GM19372 (cell line): ENCODE data around the gene ROBO2.

Experiments used
- ATAC-seq: cut with Tn5 transposase; IDR thresholded peaks from one replicate; pipeline ENCODE4 v1.9.1; 2021; ENCODE audit warnings: mild to moderate bottlenecking, low read depth, moderate library complexity; ENCODE audit not compliant: unreplicated experiment

Gene ROBO2

GRCh38 chr3:77459926-77460325, 420.0 kb downstream of the ROBO2 start:
- ATAC-seq, result no peak

- ATAC-seq, result no peak
Observed at GRCh38 chr3:77460326-77460725, 420.4 kb downstream of the ROBO2 start.

DNA sequence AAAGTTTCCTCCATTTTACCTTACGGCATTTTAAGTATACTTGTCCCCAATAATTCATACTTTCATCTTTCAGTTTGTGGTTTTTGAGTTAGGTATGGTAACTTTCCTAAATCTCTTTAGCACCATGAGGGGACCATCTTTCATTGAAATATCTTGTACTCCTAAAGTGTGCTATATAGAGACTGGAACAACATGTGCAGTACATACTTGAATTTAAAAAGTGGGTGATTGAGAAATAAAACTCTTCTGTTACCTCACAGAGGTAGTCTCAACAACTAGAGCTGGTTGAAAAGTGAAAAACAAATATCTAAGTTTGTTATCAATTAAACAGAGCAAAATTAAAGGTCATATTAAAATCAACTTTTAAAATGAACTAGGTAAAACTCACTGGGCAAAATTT, 423.1 kb downstream of the ROBO2 start:
- no peak for ATAC-seq

DNA sequence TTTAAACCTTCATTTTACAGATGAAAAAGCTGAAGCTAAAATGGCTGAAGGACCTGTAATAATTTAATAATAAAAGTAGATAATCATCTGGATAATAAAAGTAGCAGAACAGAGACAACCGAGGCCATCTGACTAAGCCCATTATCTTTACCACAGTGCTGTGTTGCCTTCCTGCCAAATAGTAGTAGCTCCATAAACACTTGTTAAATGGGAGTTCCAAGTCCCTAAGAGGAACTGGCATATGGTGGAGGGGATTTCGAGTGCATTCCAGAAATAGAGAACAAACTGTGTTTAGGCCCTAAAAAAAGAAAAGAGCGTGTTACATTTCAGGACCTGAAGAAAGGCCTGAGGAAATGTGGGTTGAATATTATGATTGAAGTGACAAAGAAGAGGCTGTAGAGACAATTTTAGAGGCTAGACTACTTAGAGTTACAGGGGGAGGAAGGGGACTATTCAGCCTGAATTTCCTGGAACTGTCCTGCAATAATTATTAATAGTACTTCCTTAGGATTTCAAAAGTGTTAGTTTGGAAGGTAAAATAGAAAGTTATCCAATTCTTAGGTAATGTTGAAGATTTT, 424.3 kb downstream of the ROBO2 start:
- ATAC-seq, result no peak

DNA sequence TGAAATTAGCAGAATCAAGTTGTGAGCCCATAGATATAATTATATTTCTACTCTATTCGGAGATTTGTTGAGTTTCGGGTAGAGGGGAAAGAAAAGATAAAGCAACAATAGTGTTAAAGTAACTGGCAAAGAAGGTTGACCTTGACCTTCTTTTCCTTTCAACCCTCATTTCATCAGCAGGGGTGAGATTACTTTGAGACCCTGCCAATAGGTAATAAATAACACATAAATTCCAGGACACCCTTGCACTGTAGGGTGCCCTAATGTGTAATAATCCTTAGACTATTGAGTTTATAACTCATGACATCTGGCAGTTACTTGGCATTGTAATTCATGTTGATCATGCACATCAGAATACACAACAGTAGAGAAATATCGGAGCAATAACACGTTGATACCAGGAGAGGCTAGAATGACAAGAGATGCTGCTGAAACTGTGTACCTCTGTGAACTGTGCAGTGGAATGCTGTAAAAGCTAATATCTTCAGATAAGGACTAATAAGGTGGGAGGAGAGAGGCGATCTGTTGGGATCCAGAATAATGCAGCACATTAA, 426.7 kb downstream of the ROBO2 start:
- ATAC-seq, result no peak

GRCh38 chr3:77467702-77468625, 428.1 kb downstream of the ROBO2 start:
- ATAC-seq, result no peak

- ATAC-seq, result no peak
Observed at GRCh38 chr3:77468626-77469020, 428.7 kb downstream of the ROBO2 start.

- ATAC-seq, result no peak
Observed at GRCh38 chr3:77475507-77475906, 435.6 kb downstream of the ROBO2 start.

DNA sequence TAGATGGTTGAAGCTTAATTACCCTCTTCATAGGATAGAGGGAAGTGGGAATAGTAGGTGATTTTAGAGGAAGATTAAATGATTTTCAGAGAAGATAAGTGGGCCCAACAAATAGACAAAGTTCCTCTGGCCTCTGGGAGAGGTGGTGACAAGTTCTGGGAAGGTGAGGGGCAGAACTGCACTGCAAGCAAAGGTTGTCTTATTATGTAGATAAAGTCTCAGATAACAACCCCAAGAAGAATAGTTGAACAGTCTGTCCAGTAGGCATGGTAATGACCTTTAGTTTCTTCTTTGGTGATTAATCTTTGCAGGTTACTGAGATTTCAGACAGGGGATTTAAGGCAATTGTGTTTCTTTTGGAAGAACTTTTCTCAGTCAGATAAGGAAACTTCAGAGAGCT, 439.1 kb downstream of the ROBO2 start:
- ATAC-seq, result no peak

DNA sequence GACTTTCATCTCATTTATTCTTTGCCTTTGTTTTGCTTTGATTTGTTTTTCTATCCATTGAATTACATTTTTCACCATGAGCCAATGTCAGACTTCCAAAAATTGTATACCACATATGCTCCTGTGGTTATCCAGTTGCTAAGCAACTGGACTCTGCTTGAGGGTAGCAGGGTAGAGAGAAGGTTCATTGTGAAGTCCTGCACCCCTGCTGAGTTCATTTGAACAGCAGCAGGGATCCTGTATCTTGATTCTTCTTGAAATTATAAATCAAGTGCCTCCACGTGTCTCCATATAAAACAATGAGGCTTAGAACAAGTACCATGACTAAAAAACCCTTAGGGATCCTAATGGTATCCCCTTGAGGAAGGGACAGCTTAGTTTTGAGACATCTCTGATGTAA, 449.3 kb downstream of the ROBO2 start:
- ATAC-seq, result no peak

- ATAC-seq, result no peak
Observed at GRCh38 chr3:77491961-77492360, 452.1 kb downstream of the ROBO2 start.

- no peak for ATAC-seq
Observed at GRCh38 chr3:77500721-77501120, 460.8 kb downstream of the ROBO2 start.

DNA sequence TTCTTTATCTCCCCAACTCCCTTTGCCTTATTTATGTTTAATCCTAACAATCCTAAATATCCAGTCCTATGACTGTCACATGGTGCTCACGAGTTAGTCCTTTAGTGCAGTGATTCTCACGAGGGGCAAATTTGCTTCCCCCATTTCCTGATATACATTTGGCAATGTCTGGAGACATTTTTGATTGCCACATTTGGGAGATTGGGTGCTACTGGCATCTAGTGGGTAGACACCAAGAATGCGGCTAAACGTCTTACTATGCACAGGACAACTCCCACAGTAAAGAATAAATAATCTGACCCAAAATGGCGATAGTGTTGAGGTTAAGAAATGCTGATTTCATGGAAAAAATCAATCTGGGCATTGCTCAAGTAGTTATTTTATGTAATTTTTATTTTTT, 466.5 kb downstream of the ROBO2 start:
- ATAC-seq, result no peak

- no peak for ATAC-seq
Observed at GRCh38 chr3:77513542-77513941, 473.6 kb downstream of the ROBO2 start.

DNA sequence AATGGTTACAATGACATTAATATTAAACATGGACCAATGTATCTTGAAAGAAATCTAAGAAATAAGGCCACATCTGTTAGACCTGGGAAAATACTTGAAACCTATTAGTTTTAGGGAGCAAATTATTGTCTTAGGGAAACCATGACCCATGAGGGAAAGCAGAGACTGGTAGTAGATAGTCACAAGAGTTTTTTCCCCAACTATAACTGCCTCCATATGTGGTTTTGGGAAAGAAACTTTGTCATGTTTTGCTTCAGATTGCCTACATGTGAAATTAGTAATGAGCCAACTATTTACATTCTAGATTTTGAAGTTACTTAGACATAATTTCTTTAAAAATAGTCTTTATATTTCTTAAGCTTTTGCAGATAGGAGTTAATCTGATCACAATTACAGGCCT, 474.9 kb downstream of the ROBO2 start:
- no peak for ATAC-seq

DNA sequence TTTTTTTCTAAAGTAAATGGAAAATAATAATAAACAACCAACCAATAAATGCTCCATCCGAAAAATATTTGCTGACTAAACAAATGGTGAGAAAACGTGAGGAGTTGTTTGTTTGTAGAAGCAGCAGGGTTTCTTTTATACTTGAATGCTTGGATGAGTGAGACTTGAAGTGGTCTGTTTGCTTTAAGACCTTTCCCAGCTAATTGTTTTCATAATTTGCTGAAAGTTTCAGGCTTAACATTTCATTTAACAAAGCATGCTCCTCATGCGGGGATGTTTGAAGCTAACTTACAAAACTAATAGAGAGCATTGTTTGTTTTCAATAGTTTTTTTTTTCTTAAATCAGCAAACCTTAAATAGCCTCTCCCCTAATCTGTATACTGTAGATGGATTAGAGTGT, 484.6 kb downstream of the ROBO2 start:
- ATAC-seq, result no peak

DNA sequence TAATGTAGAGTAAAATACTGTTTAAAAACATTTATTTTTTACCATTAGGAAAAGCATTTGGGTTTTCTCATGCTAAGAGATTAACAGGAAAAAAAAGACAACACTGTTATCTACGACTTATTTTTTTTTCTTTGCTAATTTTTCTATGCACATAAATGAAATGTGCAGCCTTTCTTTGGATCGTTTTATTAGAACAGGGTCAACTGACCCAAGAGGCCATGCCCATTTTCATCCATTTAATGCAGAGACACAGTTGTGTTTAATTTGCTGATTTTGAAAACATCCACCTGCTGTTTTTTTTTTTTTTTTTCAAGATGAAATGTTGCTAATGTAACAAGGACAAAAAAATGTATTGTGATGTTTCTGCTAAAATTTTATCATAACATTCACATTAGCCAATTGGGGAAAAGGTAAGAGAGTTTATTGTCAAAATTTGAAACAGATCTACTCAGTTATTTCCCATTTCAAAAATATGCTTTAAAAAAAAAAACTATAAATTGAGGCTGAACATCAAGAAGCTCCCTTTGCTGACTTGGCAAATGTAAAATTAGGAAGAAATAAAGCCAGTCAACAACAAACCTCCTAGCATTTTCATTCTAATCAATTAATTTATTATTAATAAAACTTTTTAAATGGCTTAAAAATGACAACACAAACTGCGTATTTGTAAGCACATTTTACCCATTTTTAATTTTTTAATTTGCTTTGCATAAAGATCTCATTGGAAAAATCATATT, 485.2 kb downstream of the ROBO2 start:
- no peak for ATAC-seq

DNA sequence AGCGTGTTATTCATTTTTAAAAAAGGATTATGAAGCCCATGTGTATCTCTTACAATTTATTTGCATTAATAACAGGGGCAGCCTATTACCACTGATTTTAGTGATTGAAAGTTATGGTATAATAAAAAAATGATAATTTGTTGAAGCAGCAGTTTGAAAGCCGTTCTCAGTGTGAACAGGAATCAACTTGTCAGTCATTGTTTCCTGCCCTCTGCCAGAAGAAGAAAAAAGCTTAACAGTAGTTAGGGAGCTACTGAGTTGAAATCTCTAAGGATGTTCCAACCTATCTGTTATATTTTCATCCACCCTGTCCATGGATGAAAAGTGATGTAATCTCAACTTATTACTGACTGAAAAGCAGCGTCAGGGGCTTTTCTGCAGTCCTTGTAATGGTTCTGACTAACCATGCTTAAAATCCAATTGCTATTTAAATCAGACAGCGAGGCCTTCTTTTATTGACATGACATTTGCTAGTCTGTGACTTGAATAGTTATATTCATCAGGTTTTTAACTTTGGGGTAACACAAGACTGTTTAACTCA, 486.7 kb downstream of the ROBO2 start:
- no peak for ATAC-seq

- no peak for ATAC-seq
Observed at GRCh38 chr3:77529522-77529921, 489.6 kb downstream of the ROBO2 start.

DNA sequence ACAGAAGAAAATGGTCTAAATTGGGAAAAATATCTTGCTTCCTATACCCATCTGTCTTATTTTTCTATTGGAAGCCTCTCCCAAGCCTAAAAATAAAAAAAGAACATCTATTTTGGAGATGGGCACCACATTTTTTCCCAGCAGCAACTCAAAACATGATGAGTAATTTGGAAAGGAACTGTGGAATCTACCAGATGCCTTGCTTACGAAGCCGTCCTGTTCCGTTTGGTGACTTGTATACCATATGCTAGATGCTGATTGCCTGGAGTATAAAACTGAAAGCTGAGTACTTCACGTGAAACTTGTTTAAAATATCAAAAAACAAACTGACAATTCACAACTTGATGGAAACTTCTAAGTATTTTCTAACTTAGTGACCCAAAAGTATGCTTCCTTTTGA, 491.0 kb downstream of the ROBO2 start:
- no peak for ATAC-seq

DNA sequence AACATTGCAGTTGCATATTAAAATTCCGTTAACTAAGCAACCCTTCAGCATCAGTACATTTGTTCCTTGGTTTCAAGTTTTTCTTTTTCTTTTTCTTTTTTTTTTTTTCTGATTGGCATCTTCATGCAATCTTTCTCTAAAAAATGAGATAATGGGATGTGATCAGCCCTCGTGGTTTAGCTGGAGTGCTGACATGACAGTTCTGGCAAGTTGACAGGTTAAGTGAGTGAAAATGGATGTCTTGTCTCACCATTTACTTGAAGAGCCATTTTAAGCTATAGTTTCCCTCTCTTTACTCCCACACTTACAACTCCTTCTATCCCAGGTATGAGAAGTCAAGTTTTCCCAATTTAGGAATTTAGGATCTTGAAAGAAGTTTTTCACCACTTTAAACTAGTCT, 495.2 kb downstream of the ROBO2 start:
- ATAC-seq, result no peak
